Bronchial epithelial cell (primary cell): ENCODE data around the gene CARD8. TPM values are rescaled to one million over a fixed set of nuclear protein-coding genes. Genes with fewer than 3 reads are reported as not detected.
"Not testable (repeated sequence)": the region's sequence is repeated elsewhere in the genome, so short reads cannot be mapped to it uniquely, and the experiment has no call there.

Source experiments
- DNase-seq: peaks from one replicate; pipeline ENCODE4 v3.0.0-alpha.2; 2010; ENCODE audit warnings: low read depth
- FAIRE-seq: peaks from 2 replicates; lab custom pipeline; 2011; peaks lifted over from hg19 to GRCh38; lab: Jason Lieb, UNC
- H3K27me3 ChIP-seq: 2 replicates; pipeline ENCODE4 v1.5.1; 2011; ENCODE audit warnings: low read length; ENCODE audit not compliant: control insufficient read depth, insufficient read depth
- H3K36me3 ChIP-seq: 2 replicates; pipeline ENCODE4 v1.5.1; 2011; ENCODE audit warnings: low read length; ENCODE audit not compliant: control insufficient read depth, insufficient read depth
- H3K4me3 ChIP-seq: 2 replicates; pipeline ENCODE4 v1.5.1; 2011; ENCODE audit warnings: mild to moderate bottlenecking, low read depth, low read length, control low read depth
- total RNA-seq: library from RNA; depleted of rRNA; stranded (reverse); fragments of >200 nt; gene quantifications from 2 replicates; pipeline ENCODE4 v1.2.1, GENCODE V29; 2014
- TF ChIP-seq, protein P1 (sequence below): IDR thresholded peaks from 2 replicates; pipeline ENCODE4 v1.5.1; 2011; ENCODE audit warnings: mild to moderate bottlenecking, moderate library complexity, low read length, control low read depth, inconsistent platforms; ENCODE audit not compliant: insufficient read depth, severe bottlenecking

CARD8 gene
- total RNA-seq, 1 donor from 2014 or later = 2.1 TPM

DNA sequence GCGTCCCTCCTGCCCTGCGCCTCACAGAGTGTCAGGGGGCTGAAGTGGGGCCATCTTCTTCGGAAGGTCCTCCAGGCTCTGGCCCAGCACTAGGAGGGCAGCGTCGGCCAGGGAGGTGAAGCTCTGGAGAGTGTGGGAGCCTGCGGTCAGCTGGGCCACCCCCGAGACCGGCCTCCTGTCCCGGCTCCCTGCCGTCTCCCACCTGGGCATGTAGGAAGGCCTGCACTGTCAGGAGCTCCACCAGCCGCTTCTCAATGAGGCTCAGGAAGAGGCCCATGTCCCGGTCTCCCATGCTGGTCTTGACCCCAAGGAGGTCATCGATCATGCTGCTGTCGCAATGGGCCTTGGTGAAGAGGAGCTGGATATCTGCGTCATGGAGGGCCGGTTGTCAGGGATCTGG is 42.3 kb upstream of the CARD8 start:
- H3K36me3 ChIP-seq = no peaks in the 10 kb centered on the region
- no peaks in the 10 kb centered on the region for H3K27me3 ChIP-seq
- DNase-seq (no peak), FAIRE-seq (no peak)
- TF ChIP-seq, protein P1, sequence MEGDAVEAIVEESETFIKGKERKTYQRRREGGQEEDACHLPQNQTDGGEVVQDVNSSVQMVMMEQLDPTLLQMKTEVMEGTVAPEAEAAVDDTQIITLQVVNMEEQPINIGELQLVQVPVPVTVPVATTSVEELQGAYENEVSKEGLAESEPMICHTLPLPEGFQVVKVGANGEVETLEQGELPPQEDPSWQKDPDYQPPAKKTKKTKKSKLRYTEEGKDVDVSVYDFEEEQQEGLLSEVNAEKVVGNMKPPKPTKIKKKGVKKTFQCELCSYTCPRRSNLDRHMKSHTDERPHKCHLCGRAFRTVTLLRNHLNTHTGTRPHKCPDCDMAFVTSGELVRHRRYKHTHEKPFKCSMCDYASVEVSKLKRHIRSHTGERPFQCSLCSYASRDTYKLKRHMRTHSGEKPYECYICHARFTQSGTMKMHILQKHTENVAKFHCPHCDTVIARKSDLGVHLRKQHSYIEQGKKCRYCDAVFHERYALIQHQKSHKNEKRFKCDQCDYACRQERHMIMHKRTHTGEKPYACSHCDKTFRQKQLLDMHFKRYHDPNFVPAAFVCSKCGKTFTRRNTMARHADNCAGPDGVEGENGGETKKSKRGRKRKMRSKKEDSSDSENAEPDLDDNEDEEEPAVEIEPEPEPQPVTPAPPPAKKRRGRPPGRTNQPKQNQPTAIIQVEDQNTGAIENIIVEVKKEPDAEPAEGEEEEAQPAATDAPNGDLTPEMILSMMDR = no peak
- no peak overlapping the region for H3K4me3 ChIP-seq

DNA sequence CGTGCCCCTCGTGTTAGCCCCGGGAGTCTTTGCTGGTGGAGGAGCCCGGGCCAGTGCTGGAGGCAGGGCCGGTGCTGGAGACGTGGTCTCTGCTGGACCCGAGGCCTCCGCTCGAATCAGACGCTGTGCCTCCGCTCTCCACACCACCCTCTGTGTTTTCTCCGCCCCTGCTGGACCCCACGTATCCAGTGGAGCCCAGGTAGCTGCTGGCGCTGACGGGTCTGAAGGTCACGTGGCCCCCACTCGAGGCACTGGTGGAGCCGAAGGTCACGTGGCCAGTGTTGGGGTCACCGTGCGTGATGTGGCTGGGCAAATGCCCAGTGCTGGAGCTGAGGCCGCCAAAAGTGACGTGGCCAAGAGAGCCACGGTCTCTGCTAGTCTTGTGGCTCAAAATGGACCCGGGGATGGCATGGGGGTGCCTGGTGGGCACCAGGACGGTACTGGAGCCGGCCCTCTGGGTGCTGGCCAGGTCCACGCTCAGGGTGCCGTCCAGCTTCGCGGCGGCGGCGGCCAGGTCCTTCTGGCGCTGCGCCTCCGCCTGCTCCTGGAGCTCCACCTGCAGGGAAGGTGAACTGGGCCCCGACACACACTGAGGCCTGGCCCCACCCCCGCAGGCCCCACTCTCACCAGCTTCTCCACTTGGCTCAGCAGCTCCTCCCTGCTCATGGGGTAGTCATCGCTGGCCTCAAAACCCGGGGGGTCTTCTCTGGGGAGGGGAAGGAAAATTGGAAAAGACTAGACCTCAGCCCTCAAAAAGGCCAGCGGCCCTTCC is 41.4 kb upstream of the CARD8 start:
- Histone ChIP-seq H3K36me3 (no peaks in the 10 kb centered on the region), H3K4me3 (no peak overlapping the region), H3K27me3 (no peaks in the 10 kb centered on the region)
- no peak for DNase-seq
- no peak for FAIRE-seq
- TF ChIP-seq, protein P1 = no peak

DNA sequence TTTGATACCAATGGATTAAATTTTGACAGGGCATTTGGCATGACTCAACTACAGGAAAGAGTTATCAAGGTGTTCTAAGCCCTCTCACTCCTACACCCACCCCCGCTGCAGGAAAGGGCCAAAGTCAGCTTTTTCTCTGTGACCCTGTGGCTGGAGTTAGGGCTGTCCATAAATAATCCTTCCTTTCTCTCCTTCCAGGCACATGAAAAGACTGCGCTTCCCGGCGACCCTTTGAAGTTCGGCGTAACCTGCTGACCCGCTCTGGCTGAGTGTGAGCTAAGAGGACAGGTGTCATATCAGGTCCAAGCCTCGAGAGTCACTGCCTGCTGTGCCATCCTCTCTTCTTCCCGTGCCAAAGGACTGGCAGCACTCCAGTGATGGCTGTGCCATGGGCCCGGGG is 39.7 kb upstream of the CARD8 start:
- TF ChIP-seq, protein P1 = no peak
- DNase-seq = no peak
- Histone ChIP-seq H3K4me3 (no peak overlapping the region), H3K36me3 (no peaks in the 10 kb centered on the region), H3K27me3 (peaks cover 1% of the 10 kb centered on the region)
- no peak for FAIRE-seq

DNA sequence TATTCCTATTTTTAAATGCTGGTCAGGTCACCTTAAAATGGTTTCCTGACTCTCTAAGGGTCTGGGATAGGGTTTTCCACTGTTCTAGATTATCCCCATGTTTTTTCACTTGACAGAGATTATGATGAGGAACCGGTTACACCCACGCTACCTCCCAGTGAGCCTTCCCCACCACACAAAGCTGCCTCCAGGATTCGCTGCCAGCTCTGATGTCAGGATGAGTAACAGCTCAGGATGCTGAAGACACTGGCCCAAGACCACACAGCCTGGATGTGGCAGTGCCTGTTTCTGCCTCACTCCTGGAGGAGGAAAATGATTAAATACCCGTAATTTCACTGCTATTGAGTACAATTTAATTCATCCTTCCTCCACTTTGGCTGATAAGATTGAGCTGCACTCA is 37.1 kb upstream of the CARD8 start:
- DNase-seq (peak; percentile 89), FAIRE-seq (no peak)
- TF ChIP-seq, protein P1 = no peak
- H3K27me3 ChIP-seq = peaks cover 1% of the 10 kb centered on the region
- no peaks in the 10 kb centered on the region for H3K36me3 ChIP-seq
- no peak overlapping the region for H3K4me3 ChIP-seq

DNA sequence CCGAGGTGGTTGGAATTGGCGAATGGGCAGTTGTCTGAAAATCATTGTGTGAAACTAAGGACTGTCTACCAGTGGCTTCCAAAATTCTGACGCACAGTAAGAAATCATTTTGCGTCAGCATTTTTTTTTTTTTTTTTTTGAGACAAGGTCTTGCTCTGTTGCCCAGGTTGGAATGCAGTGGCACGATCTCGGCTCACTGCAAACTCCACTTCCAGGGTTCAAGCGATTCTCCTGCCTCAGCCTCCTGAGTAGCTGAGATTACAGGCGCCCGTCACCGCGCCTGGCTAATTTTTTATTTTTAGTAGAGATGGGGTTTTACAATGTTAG is 35.7 kb upstream of the CARD8 start:
- DNase-seq, H3K36me3 ChIP-seq, H3K27me3 ChIP-seq, H3K4me3 ChIP-seq, FAIRE-seq: not testable (repeated sequence)

DNA sequence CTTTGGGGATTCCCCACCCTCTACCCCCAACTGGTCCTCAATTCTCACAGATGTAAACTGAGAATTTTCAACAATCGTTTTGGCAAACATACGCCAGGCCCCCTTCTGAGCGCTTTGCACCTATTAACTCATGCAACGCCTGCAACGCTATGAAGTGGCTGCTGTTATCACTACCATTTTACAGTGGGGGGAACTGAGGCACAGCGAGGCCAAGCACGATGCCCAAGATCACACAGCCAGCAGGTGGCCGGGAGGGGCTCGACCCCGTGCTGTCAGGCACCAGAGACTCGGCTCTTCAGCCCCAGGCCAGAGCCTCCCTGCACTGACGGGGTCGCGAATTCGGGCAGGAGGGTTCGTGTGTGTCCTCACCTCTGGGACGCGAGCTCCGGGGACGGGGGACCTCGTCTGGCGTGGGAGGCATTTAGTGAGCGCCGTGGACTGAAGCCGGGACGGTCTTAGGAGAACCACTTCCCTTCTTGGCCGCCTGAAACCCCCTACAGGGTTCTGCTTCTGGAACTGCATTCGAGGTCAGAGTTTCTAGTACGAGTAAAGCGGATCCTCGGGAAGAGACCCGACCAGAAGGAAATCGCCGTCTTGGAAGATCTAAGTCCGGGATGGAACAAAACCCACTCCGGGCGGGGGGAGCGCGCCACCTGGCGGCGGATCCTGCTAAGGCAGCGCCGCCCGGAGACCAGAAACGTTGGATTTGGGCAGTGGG is 35.2 kb upstream of the CARD8 start:
- Histone ChIP-seq H3K36me3 (no peaks in the 10 kb centered on the region), H3K27me3 (peaks cover 1% of the 10 kb centered on the region), H3K4me3 (peak overlapping the region; percentile 29)
- FAIRE-seq (peak; percentile 52), DNase-seq (peak; percentile 42)
- TF ChIP-seq, protein P1 = peak; percentile 97
